ENCODE data around the gene OTOG. TPM values are rescaled to one million over a fixed set of nuclear protein-coding genes. Genes with fewer than 3 reads are reported as not detected.

The OTOG gene
- total RNA-seq, 1 experiment from 2014 or later: not detected

DNA sequence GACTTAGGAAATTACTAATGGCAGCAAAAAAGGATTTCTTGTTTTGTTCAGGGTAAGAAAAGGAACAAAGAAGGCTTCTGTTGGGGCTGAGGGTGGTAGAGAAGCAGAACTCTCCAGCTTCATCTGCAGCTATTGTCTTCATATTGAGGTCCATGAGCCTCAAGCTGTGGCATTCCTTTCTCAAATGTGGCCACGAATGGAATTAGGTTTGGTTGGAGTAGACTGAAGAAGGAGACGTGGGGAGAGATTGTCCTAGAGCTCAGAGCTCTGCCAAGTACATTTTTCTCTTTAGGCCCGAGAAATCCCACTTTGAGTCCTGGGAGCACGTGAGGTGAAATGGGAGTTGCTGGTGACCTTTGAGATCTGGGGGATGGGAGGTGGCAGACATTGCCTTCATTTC is 146.5 kb downstream of the OTOG start:
- Histone ChIP-seq H3K27me3 (no peaks in the 10 kb centered on the region), H3K36me3 (no peaks in the 10 kb centered on the region), H3K9me3 (no peaks in the 10 kb centered on the region), H3K4me3 (no peak overlapping the region)
- DNase-seq: no peak

DNA sequence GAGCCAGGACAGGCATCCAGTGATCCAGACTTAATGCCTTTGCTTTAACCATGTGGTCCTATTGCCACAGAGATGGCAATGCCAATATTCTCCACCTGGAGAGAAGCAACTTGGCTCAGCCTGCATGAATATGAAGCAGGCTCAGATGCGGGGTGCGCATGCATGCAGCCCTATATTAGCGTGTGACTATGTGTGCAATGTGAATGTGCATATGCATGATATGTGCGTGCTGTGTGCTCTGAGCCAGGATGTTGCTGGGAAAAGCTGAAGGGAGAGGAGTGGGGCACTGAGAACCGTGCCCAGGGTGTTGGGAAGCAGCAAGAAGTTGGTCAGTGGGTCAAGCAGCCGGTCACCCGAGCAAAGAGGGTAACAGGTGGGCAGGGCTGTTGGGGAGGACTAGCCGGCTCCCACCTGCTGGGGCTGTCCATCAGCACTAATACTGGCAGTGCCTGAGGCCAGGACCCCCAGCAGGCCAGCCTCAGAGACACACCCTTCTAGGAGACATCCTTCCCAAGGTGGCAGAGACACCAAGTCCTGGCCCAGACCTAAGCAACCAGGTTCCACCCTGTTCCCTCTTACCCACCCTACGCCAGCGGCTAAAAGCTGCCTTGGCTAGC is 147.5 kb downstream of the OTOG start:
- Histone ChIP-seq H3K4me3 (no peak overlapping the region), H3K36me3 (no peaks in the 10 kb centered on the region), H3K9me3 (no peaks in the 10 kb centered on the region), H3K27me3 (no peaks in the 10 kb centered on the region)
- DNase-seq: no peak

DNA sequence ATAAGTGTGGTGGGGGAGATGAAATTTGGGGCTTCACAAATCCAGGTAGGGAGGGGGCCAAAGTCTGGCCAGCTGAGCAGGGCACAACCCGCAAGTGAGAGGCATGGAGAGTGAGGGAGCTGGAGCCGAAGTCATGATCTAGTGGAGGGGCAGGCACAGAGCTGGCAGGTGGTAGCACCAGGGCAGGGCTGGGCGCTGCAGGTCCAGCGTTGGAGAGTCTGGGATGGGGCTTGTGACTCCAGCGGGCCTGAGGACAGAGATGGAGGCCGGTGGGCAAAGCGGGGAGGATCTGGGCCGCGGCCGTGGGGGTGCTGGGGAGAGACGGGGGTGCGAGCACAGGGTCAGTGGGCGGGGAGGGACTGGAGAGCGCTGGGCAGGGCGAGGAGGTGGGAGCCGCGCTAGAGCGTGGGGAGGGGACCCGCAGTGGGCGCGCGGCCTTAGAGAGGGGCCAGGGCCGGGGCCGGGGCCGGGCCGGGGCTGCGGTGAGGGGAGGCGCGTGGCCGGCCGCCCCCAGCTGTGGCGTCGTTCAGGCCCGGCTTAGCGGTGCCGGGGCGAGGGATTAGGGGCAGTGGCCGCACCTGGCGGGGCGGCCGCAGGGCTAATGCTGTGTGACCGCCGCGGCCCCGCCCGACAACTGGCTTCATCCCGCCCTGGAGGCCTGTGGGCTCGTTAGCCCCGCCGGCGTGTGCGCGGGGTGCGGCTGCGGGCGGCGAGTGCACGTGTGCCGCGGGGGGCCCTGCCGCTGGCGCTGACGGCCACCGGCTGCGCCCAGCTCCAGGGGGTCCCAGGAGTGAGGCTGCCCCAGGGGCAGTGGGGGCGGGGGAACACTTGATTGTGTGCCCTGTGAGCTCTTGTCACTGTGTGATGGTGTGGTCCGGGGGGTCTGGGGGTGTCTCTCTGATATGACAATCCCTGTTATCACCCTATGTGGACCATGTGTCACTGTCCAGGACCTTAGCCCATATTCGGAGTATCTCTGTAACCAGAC is 148.7 kb downstream of the OTOG start:
- Histone ChIP-seq H3K27me3 (no peaks in the 10 kb centered on the region), H3K36me3 (no peaks in the 10 kb centered on the region), H3K4me3 (no peak overlapping the region), H3K9me3 (no peaks in the 10 kb centered on the region)
- DNase-seq: no peak

DNA sequence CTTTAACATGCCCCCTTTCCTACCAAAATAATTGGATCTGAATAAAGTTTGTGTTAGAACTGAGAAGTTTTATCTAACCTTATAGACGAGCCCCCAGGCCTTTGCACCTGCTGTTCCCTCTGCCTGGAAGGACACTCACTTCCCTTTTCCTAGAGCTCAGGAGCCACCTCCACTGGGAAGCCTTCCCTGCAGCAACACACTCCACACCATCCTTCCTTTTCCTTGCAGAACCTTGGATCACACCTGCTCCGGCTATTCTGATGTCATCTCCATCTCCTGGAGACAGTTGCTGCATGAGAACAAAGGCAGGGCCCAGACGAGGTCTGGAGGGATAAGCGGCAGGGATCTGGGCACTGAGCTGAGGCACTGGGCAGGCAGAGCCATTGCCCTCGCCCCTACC is 149.7 kb downstream of the OTOG start:
- no peaks in the 10 kb centered on the region for H3K36me3 ChIP-seq
- DNase-seq: no peak
- H3K27me3 ChIP-seq: no peaks in the 10 kb centered on the region
- no peaks in the 10 kb centered on the region for H3K9me3 ChIP-seq
- no peak overlapping the region for H3K4me3 ChIP-seq

Other genes starting within 250 kb of the OTOG start
- 0.17 and 0.20 TPM in 2 replicates for gene NCR3LG1, start 195.5 kb upstream of the OTOG start, total RNA-seq (2014; rRNA removed; shearing (Covaris generic); ENCODE audit: low replicate concordance)
- not detected in 2 replicates for gene KCNJ11, start 158.6 kb upstream of the OTOG start, total RNA-seq (2014; rRNA removed; shearing (Covaris generic); ENCODE audit: low replicate concordance)
- not detected in 2 replicates for gene ABCC8, start 70.4 kb upstream of the OTOG start, total RNA-seq (2014; rRNA removed; shearing (Covaris generic); ENCODE audit: low replicate concordance)
- not detected in 2 replicates for gene USH1C, start 2.8 kb upstream of the OTOG start, total RNA-seq (2014; rRNA removed; shearing (Covaris generic); ENCODE audit: low replicate concordance)
- not detected in 2 replicates for gene MYOD1, start 172.3 kb downstream of the OTOG start, total RNA-seq (2014; rRNA removed; shearing (Covaris generic); ENCODE audit: low replicate concordance)
- gene KCNC1, start 187.5 kb downstream of the OTOG start, total RNA-seq (2014; rRNA removed; shearing (Covaris generic); ENCODE audit: low replicate concordance): not detected in 2 replicates